Measurements from ENCODE around the gene ABHD3. TPM values are rescaled to one million over a fixed set of nuclear protein-coding genes. Genes with fewer than 3 reads are reported as not detected.

The ABHD3 gene
- total and polyA plus RNA-seq, 2 of the 8 experiments (the other 6 are each of a cell fraction or from before 2014, with no cell fraction given): 8.4 to 12.1 TPM

DNA sequence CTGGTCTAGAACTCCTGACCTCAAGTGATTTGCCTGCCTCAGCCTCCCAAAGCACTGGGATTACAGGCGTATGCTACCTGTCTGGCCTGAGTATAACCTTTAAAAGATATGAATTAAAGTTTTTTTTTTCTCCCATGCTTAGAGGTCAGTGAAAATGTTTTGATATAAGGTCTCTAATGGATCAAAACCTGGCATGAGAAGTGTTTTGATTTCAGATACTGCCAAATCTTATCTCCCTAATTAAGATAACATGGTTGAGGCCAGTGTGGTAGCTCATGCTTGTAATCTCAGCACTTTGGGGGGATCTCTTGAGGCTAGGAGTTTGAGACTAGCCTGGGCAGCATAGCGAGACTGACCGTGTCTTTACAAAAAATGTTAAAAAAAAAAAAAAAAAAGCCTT lies 51.2 kb downstream of the ABHD3 start:
- Histone ChIP-seq H3K4me3 (ENCODE audit: extremely low read depth in 1 of 4, insufficient read depth in 2 of 4, low read depth in 3 of 4, low read length in 4 of 4) (no peak overlapping the region), H3K79me1 (ENCODE audit: low read depth, low read length) (no peaks in the 10 kb centered on the region), H3K4me1 (replicated peaks in 1 of 4; ENCODE audit: control insufficient read depth in 3 of 4, insufficient read depth in 4 of 4, low read length in 3 of 4) (no peaks in the 10 kb centered on the region), H3K23me2 (ENCODE audit: low read depth, low read length) (no peaks in the 10 kb centered on the region), H3K9me3 (ENCODE audit: insufficient read depth in 2 of 2, low read depth in 1 of 2, low read length in 1 of 2) (no peaks in the 10 kb centered on the region), H3K18ac (ENCODE audit: extremely low read depth, low read length) (no peak overlapping the region), H4K91ac (replicated peaks; ENCODE audit: insufficient read length, low read length) (no peak overlapping the region), H2BK20ac (ENCODE audit: low read length) (no peak overlapping the region), H2BK15ac (ENCODE audit: low read length) (no peak overlapping the region), H3K27ac (ENCODE audit: low read depth, low read length) (no peak overlapping the region), H3K4ac (replicated peaks; ENCODE audit: insufficient read length, low read depth, low read length) (no peak overlapping the region), H3K27me3 (replicated peaks in 1 of 4; ENCODE audit: control insufficient read depth in 3 of 4, extremely low read depth in 1 of 4, insufficient read depth in 3 of 4, low read length in 3 of 4) (no peaks in the 10 kb centered on the region), H4K20me1 (replicated peaks in 1 of 2; ENCODE audit: control insufficient read depth in 1 of 2, insufficient read depth in 2 of 2, low read length in 2 of 2) (no peaks in the 10 kb centered on the region), H2AFZ (ENCODE audit: low read length) (no peak overlapping the region), H2AK5ac (ENCODE audit: low read depth, low read length) (no peak overlapping the region), H2BK12ac (ENCODE audit: low read depth, low read length) (no peak overlapping the region), H3K56ac (replicated peaks; ENCODE audit: insufficient read length, low read depth, low read length) (no peak overlapping the region), H3K4me2 (ENCODE audit: insufficient read depth in 1 of 2, low read depth in 2 of 2, low read length in 2 of 2) (no peak overlapping the region), H3K9ac (replicated peaks in 1 of 4; ENCODE audit: extremely low read depth in 1 of 4, low read depth in 3 of 4, low read length in 3 of 4) (no peak overlapping the region), H3K79me2 (ENCODE audit: control insufficient read depth in 1 of 2, insufficient read depth in 2 of 2, low read length in 2 of 2) (no peaks in the 10 kb centered on the region), H4K8ac (ENCODE audit: extremely low read depth, insufficient read depth, low read length) (no peak overlapping the region), H3K23ac (ENCODE audit: insufficient read length) (no peak overlapping the region), H3K36me3 (ENCODE audit: control insufficient read depth in 2 of 4, insufficient read depth in 4 of 4, low read length in 3 of 4) (no peaks in the 10 kb centered on the region), H3K14ac (ENCODE audit: insufficient read length) (no peak overlapping the region), H2BK5ac (ENCODE audit: low read depth, low read length) (no peak overlapping the region), H4K5ac (ENCODE audit: insufficient read length, low read depth, low read length) (no peak overlapping the region), H2BK120ac (replicated peaks; ENCODE audit: low read depth, low read length) (no peak overlapping the region)
- WGBS, 2 experiments (ENCODE audit: extremely low coverage in 1 of 2, insufficient coverage in 1 of 2, insufficient read length in 1 of 2, insufficient replicate concordance in 2 of 2, low coverage in 1 of 2, low lambda C conversion rate in 2 of 2, missing lambda C conversion rate in 1 of 2): 91% methylated on average over 3 of the region's 3 CpGs; no CpG with 5 or more reads in 1 of the 2 experiments
- no peak for FAIRE-seq
- ChIA-PET CTCF (ENCODE audit: partially characterized antibody) (interaction anchor here (0.5 to 0.7 kb wide), 5 partner anchors 21 to 119 kb away, joined by 3 to 5 read pairs (median 3); no protein-coding TSS in a partner anchor), POLR2A (ENCODE audit: partially characterized antibody) (interaction anchor here (2.3 kb wide), 1 partner anchor 10 kb away, joined by 13 read pairs; no protein-coding TSS in a partner anchor)
- no peak for DNase-seq (ENCODE audit: low read depth in 1 of 2, low spot score in 2 of 2)
- TF ChIP-seq, protein P1, sequence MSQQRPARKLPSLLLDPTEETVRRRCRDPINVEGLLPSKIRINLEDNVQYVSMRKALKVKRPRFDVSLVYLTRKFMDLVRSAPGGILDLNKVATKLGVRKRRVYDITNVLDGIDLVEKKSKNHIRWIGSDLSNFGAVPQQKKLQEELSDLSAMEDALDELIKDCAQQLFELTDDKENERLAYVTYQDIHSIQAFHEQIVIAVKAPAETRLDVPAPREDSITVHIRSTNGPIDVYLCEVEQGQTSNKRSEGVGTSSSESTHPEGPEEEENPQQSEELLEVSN (IDR thresholded peaks at IDR 0.05): no peak
- TF ChIP-seq POLR2A (IDR thresholded peaks at IDR 0.05; ENCODE audit: control extremely low read depth in 1 of 2, low read depth in 2 of 2, low read length in 2 of 2) (no peak), SUZ12 (IDR thresholded peaks at IDR 0.05; ENCODE audit: low read length) (no peak), NANOG (IDR thresholded peaks at IDR 0.05; ENCODE audit: insufficient read depth, low read depth, low read length, poor library complexity, severe bottlenecking) (no peak), SP1 (IDR thresholded peaks at IDR 0.05; ENCODE audit: low read depth, low read length) (no peak), MAFK (IDR thresholded peaks at IDR 0.05; ENCODE audit: low read depth, low read length) (no peak), KDM5A (IDR thresholded peaks at IDR 0.05; ENCODE audit: low read length) (no peak), SIN3A (conservative IDR thresholded peaks at IDR 0.05 in 1 of 2, IDR thresholded peaks at IDR 0.05 in 1 of 2; ENCODE audit: low read depth in 1 of 2, low read length in 2 of 2) (no peak), CBX5 (IDR thresholded peaks at IDR 0.05; ENCODE audit: low read depth, low read length) (no peak), FOSL1 (IDR thresholded peaks at IDR 0.05; ENCODE audit: insufficient read depth, low read depth, low read length) (no peak)
- TF ChIP-seq, protein P2, sequence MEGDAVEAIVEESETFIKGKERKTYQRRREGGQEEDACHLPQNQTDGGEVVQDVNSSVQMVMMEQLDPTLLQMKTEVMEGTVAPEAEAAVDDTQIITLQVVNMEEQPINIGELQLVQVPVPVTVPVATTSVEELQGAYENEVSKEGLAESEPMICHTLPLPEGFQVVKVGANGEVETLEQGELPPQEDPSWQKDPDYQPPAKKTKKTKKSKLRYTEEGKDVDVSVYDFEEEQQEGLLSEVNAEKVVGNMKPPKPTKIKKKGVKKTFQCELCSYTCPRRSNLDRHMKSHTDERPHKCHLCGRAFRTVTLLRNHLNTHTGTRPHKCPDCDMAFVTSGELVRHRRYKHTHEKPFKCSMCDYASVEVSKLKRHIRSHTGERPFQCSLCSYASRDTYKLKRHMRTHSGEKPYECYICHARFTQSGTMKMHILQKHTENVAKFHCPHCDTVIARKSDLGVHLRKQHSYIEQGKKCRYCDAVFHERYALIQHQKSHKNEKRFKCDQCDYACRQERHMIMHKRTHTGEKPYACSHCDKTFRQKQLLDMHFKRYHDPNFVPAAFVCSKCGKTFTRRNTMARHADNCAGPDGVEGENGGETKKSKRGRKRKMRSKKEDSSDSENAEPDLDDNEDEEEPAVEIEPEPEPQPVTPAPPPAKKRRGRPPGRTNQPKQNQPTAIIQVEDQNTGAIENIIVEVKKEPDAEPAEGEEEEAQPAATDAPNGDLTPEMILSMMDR (IDR thresholded peaks at IDR 0.05; ENCODE audit: control extremely low read depth in 1 of 3, insufficient read depth in 1 of 3, low read depth in 1 of 3, low read length in 3 of 3): no peak

Measured in H1 (cell line).